Naive thymus-derived CD8-positive, alpha-beta T cell (primary cell): ENCODE data around the gene BAIAP3. TPM values are rescaled to one million over a fixed set of nuclear protein-coding genes. Genes with fewer than 3 reads are reported as not detected.

Experiments
- ATAC-seq, 2 donors: fragments of 150-1000 bp; cut with Tn5 transposase in 1 of 2; sonication (Bioruptor Pico), chemical (Tn5 transposase) in 1 of 2; 1 replicate in 1 of 2; 2 replicates in 1 of 2; pipeline ENCODE4 v1.10.0; 2021; ENCODE audit warnings: mild to moderate bottlenecking in 2 of 2, moderate library complexity in 2 of 2
- POLR2A ChIA-PET: fragments of 350-600 bp; sonication (Branson Sonifier 250); formaldehyde crosslinking; loops from one replicate; lab custom pipeline; 2021; ENCODE audit warnings: antibody characterized with exemption; lab: Charles Lee
- DNase-seq, 10 donors: peaks; one replicate each; pipeline versions ENCODE4 v3.0.0 to v3.0.0-alpha.2; 2020 to 2022
- H3K27ac Mint-ChIP-seq, 10 donors: one replicate each; pipeline ENCODE4 v1.8.0; 2020 to 2022; ENCODE audit warnings: mild to moderate bottlenecking in 10 of 10, mixed read lengths in 10 of 10, moderate library complexity in 4 of 10, inconsistent platforms in 1 of 10
- H3K27me3 Mint-ChIP-seq, 5 donors: one replicate each; pipeline ENCODE4 v1.8.0; 2021 to 2022; ENCODE audit warnings: mixed read lengths in 5 of 5
- H3K36me3 Mint-ChIP-seq, 3 donors: one replicate each; pipeline ENCODE4 v1.8.0; 2020 to 2022; ENCODE audit warnings: mixed read lengths in 3 of 3, mild to moderate bottlenecking in 2 of 3, inconsistent platforms in 1 of 3
- H3K4me1 Mint-ChIP-seq, 4 donors: one replicate each; pipeline ENCODE4 v1.8.0; 2021 to 2022; ENCODE audit warnings: mixed read lengths in 4 of 4
- H3K4me3 Mint-ChIP-seq, 10 donors: one replicate each; pipeline ENCODE4 v1.8.0; 2020 to 2022; ENCODE audit warnings: mild to moderate bottlenecking in 10 of 10, mixed read lengths in 10 of 10, moderate library complexity in 6 of 10, inconsistent platforms in 1 of 10
- H3K9me3 Mint-ChIP-seq, 9 donors: one replicate each; pipeline ENCODE4 v1.8.0; 2020 to 2022; ENCODE audit warnings: mixed read lengths in 9 of 9, mild to moderate bottlenecking in 3 of 9, inconsistent platforms in 1 of 9, moderate library complexity in 1 of 9
- polyA plus RNA-seq, 3 donors: library from polyadenylated mRNA; unstranded; fragments of 300-500 nt; fragmentation: Illumina TruSeq; gene quantifications; one replicate each; pipeline ENCODE4 v1.2.3, GENCODE V29; 2021
- total RNA-seq, 8 experiments: library from RNA in 2 of 8; stranded (reverse) in 2 of 8; gene quantifications; one replicate each; pipeline ENCODE4 v1.2.3 and lab custom pipeline; 2021 to 2026

BAIAP3 gene
- total and polyA plus RNA-seq, 5 experiments from 2014 or later: 0.06 to 5.3 (median 1.5) TPM

- Mint-ChIP-seq H3K9me3 (no peaks in the 10 kb centered on the region), H3K36me3 (peaks cover 0 to 54% (median 3%) of the 10 kb centered on the region in 3 donors), H3K27ac (peak overlapping the region in 1 of 10 donors; percentile 41), H3K4me1 (peaks cover 18 to 48% (median 46%) of the 10 kb centered on the region in 4 donors), H3K27me3 (no peaks in the 10 kb centered on the region), H3K4me3 (no peak overlapping the region)
- ATAC-seq (no peak), DNase-seq (no peak)
- POLR2A ChIA-PET: interaction anchor here (1.3 kb wide), 1 partner anchor 12 kb away, joined by 5 read pairs; no protein-coding TSS in a partner anchor
Observed at GRCh38 chr16:1313721-1314369, 19.6 kb upstream of the BAIAP3 start.

GRCh38 chr16:1314399-1315068 lies 18.9 kb upstream of the BAIAP3 start:
- peak overlapping the region in 1 of 10 donors; percentile 8 for H3K27ac Mint-ChIP-seq
- POLR2A ChIA-PET: interaction anchor here (0.6 to 1.3 kb wide), 2 partner anchors 12 to 54 kb away, joined by 4 to 5 read pairs; no protein-coding TSS in a partner anchor
- peaks cover 18 to 48% (median 46%) of the 10 kb centered on the region in 4 donors for H3K4me1 Mint-ChIP-seq
- peaks cover 0 to 61% (median 3%) of the 10 kb centered on the region in 3 donors for H3K36me3 Mint-ChIP-seq
- no peak overlapping the region for H3K4me3 Mint-ChIP-seq
- DNase-seq (no peak), ATAC-seq (no peak)
- H3K9me3 Mint-ChIP-seq: no peaks in the 10 kb centered on the region
- no peaks in the 10 kb centered on the region for H3K27me3 Mint-ChIP-seq

- DNase-seq (no peak), ATAC-seq (no peak)
- Mint-ChIP-seq H3K4me3 (peak overlapping the region in 1 of 10 donors; percentile 34), H3K9me3 (no peaks in the 10 kb centered on the region), H3K27me3 (no peaks in the 10 kb centered on the region), H3K36me3 (peaks cover 0 to 69% (median 3%) of the 10 kb centered on the region in 3 donors), H3K4me1 (peaks cover 14 to 45% (median 42%) of the 10 kb centered on the region in 4 donors), H3K27ac (no peak overlapping the region)
- POLR2A ChIA-PET: interaction anchor here (0.5 to 2.2 kb wide), 4 partner anchors 11 to 1133 kb away, joined by 4 to 8 read pairs (median 5); no protein-coding TSS in a partner anchor
Observed at GRCh38 chr16:1315081-1316032, 18.1 kb upstream of the BAIAP3 start.

- Mint-ChIP-seq H3K4me1 (peaks cover 8 to 39% (median 35%) of the 10 kb centered on the region in 4 donors), H3K36me3 (peaks cover 0 to 72% (median 3%) of the 10 kb centered on the region in 3 donors), H3K4me3 (peak overlapping the region in 1 of 10 donors; percentile 34), H3K9me3 (no peaks in the 10 kb centered on the region), H3K27me3 (no peaks in the 10 kb centered on the region), H3K27ac (no peak overlapping the region)
- ATAC-seq: no peak
- no peak for DNase-seq
- POLR2A ChIA-PET: interaction anchor here (0.7 to 2.2 kb wide), 2 partner anchors 11 to 97 kb away, joined by 5 to 8 read pairs; no protein-coding TSS in a partner anchor
Observed at GRCh38 chr16:1316033-1316405, 17.4 kb upstream of the BAIAP3 start.

GRCh38 chr16:1317479-1318267 lies 15.8 kb upstream of the BAIAP3 start:
- H3K9me3 Mint-ChIP-seq: no peaks in the 10 kb centered on the region
- peaks cover 0 to 83% (median 3%) of the 10 kb centered on the region in 3 donors for H3K36me3 Mint-ChIP-seq
- ATAC-seq (no peak), DNase-seq (no peak)
- POLR2A ChIA-PET: interaction anchor here (2.2 kb wide), 1 partner anchor 9 kb away, joined by 8 read pairs; no protein-coding TSS in a partner anchor
- H3K27ac Mint-ChIP-seq: peak overlapping the region in 1 of 10 donors; percentile 83
- no peak overlapping the region for H3K4me3 Mint-ChIP-seq
- no peaks in the 10 kb centered on the region for H3K27me3 Mint-ChIP-seq
- H3K4me1 Mint-ChIP-seq: peaks cover 6 to 27% (median 22%) of the 10 kb centered on the region in 4 donors

GRCh38 chr16:1318268-1318545 lies 15.2 kb upstream of the BAIAP3 start:
- POLR2A ChIA-PET: no interaction called here
- Mint-ChIP-seq H3K4me1 (peaks cover 4 to 22% (median 17%) of the 10 kb centered on the region in 4 donors), H3K27ac (peak overlapping the region in 2 of 10 donors; percentile 40 to 44)

GRCh38 chr16:1319041-1319440 lies 14.4 kb upstream of the BAIAP3 start:
- H3K4me3 Mint-ChIP-seq: no peak overlapping the region
- no peaks in the 10 kb centered on the region for H3K9me3 Mint-ChIP-seq
- no peak overlapping the region for H3K27ac Mint-ChIP-seq
- no peaks in the 10 kb centered on the region for H3K27me3 Mint-ChIP-seq
- ATAC-seq (no peak), DNase-seq (no peak)
- POLR2A ChIA-PET: interaction anchor here (0.5 to 1.3 kb wide), 2 partner anchors 10 to 36 kb away, joined by 4 read pairs; partner anchors contain the start of gene UBE2I
- H3K4me1 Mint-ChIP-seq: peaks cover 4 to 19% (median 9%) of the 10 kb centered on the region in 4 donors
- peaks cover 0 to 87% (median 5%) of the 10 kb centered on the region in 3 donors for H3K36me3 Mint-ChIP-seq

More at GRCh38 chr16:1318268-1318545, 15.2 kb upstream of the BAIAP3 start:
- Mint-ChIP-seq H3K36me3 (peaks cover 0 to 86% (median 3%) of the 10 kb centered on the region in 3 donors), H3K4me3 (no peak overlapping the region), H3K9me3 (no peaks in the 10 kb centered on the region), H3K27me3 (no peaks in the 10 kb centered on the region)
- ATAC-seq (no peak), DNase-seq (no peak)

GRCh38 chr16:1320097-1320496 lies 13.3 kb upstream of the BAIAP3 start:
- Mint-ChIP-seq H3K27ac (peak overlapping the region in 1 of 10 donors; percentile 59), H3K27me3 (no peaks in the 10 kb centered on the region), H3K9me3 (no peaks in the 10 kb centered on the region), H3K36me3 (peaks cover 0 to 86% (median 9%) of the 10 kb centered on the region in 3 donors), H3K4me3 (no peak overlapping the region), H3K4me1 (peaks cover 3 to 11% (median 4%) of the 10 kb centered on the region in 4 donors)
- ATAC-seq (no peak), DNase-seq (no peak)
- POLR2A ChIA-PET: interaction anchor here (0.6 to 0.8 kb wide), 2 partner anchors 9 to 83 kb away, joined by 3 read pairs; no protein-coding TSS in a partner anchor

- ATAC-seq (peak in 1 of 2 donors; percentile 12), DNase-seq (no peak)
- Mint-ChIP-seq H3K36me3 (peaks cover 0 to 85% (median 9%) of the 10 kb centered on the region in 3 donors), H3K9me3 (no peaks in the 10 kb centered on the region), H3K27me3 (no peaks in the 10 kb centered on the region), H3K4me3 (no peak overlapping the region), H3K27ac (peak overlapping the region in 2 of 10 donors; percentile 27 to 59), H3K4me1 (peaks cover 3 to 11% (median 5%) of the 10 kb centered on the region in 4 donors)
- POLR2A ChIA-PET: interaction anchor here (0.6 kb wide), 1 partner anchor 11 kb away, joined by 3 read pairs; no protein-coding TSS in a partner anchor
Observed at GRCh38 chr16:1320658-1321240, 12.7 kb upstream of the BAIAP3 start.

GRCh38 chr16:1322407-1322806 lies 11.0 kb upstream of the BAIAP3 start:
- DNase-seq: no peak
- Mint-ChIP-seq H3K27ac (no peak overlapping the region), H3K4me1 (peaks cover 3 to 6% (median 5%) of the 10 kb centered on the region in 4 donors), H3K4me3 (no peak overlapping the region), H3K36me3 (peaks cover 0 to 72% (median 9%) of the 10 kb centered on the region in 3 donors), H3K9me3 (no peaks in the 10 kb centered on the region), H3K27me3 (no peaks in the 10 kb centered on the region)
- ATAC-seq: no peak
- POLR2A ChIA-PET: no interaction called here
